Adrenal gland (tissue), 12 donors: ENCODE measurements around the gene LYSMD4. TPM values are rescaled to one million over a fixed set of nuclear protein-coding genes. Genes with fewer than 3 reads are reported as not detected.

Experiments
- DNase-seq, 7 donors: peaks; one replicate each; pipeline ENCODE4 v3.0.0-alpha.2; 2019 to 2020
- H3K27ac ChIP-seq, 5 donors: fragments of 200-600 bp; sonication (generic) in 4 of 5; 1 replicate in 3 of 5; 2 replicates in 2 of 5; pipeline versions ENCODE4 v1.5.1 to v1.8.0; 2016 to 2020; ENCODE audit warnings: mild to moderate bottlenecking in 1 of 5
- H3K27me3 ChIP-seq: fragments of 200-600 bp; 2 replicates; pipeline ENCODE4 v1.8.0; 2021
- H3K36me3 ChIP-seq, 2 donors: fragments of 200-600 bp; replicated peaks in 1 of 2; 1 replicate in 1 of 2; 2 replicates in 1 of 2; pipeline versions ENCODE4 v1.5.1 to v1.8.0; 2018 to 2022
- H3K4me1 ChIP-seq, 2 donors: fragments of 200-600 bp; replicated peaks in 1 of 2; 1 replicate in 1 of 2; 2 replicates in 1 of 2; pipeline versions ENCODE4 v1.5.1 to v1.8.0; 2018 to 2021
- H3K4me3 ChIP-seq, 4 donors: fragments of 200-600 bp; sonication (generic) in 3 of 4; one replicate each; pipeline ENCODE4 v1.5.1; 2016 to 2018
- H3K9me3 ChIP-seq, 3 donors: fragments of 200-600 bp; sonication (generic) in 1 of 3; replicated peaks in 1 of 3; 1 replicate in 2 of 3; 2 replicates in 1 of 3; pipeline versions ENCODE4 v1.5.1 to v1.8.0; 2016 to 2021
- POLR2A ChIP-seq, 2 donors: fragments of 450-650 bp; IDR thresholded peaks; one replicate each; pipeline ENCODE4 v1.6.1; 2017; ENCODE audit warnings: antibody characterized with exemption in 2 of 2, mild to moderate bottlenecking in 2 of 2, moderate library complexity in 1 of 2
- WGBS, 4 donors: extraction: QIAGEN DNeasy Blood & Tissue Kit in 2 of 4; methylation state at CpG; one replicate each; pipeline versions ENCODE4 v1.1.5 to v1.1.7; 2013 to 2017; 5-methylcytosine and 5-hydroxymethylcytosine counted together
- intact Hi-C, 2 donors: fragments of 100-400 bp; cut with DNase I; formaldehyde crosslinking; loops; one replicate each; pipeline versions ENCODE4 v1.14.1 to v1.15.0; 2022 to 2023
- polyA plus RNA-seq, 3 donors: library from polyadenylated mRNA; stranded (reverse); fragments of 200-250 nt in 2 of 3; fragments of 350-450 nt in 1 of 3; fragmentation: Illumina TruSeq in 1 of 3; extraction: RNeasy Lipid Tissue Mini Kit (QIAGEN cat#74804) in 1 of 3; gene quantifications; one replicate each; pipeline ENCODE4 v1.2.3, GENCODE V29; 2013 to 2014
- total RNA-seq, 9 donors: library from RNA; depleted of rRNA in 4 of 9; stranded (reverse); fragments of >200 nt in 4 of 9; fragments of 120-200 nt in 1 of 9; fragmentation: NEBNext Ultra II Directional in 1 of 9; extraction: Animal tissue kit (Norgen Biotek cat#: 25700) in 1 of 9; gene quantifications; one replicate each; pipeline versions ENCODE4 v1.1.0 to v1.2.4, GENCODE V29; 2013 to 2023
- TF ChIP-seq, protein P1 (sequence below), 6 experiments: fragments of 450-650 bp in 4 of 6; fragments of 200-600 bp in 2 of 6; sonication (generic) in 1 of 6; IDR thresholded peaks; 1 replicate in 5 of 6; 2 replicates in 1 of 6; pipeline versions ENCODE4 v1.5.1 to v1.8.0; 2016 to 2021; ENCODE audit warnings: antibody characterized with exemption in 6 of 6, mild to moderate bottlenecking in 2 of 6, moderate library complexity in 1 of 6
- donor health status: healthy with polysubstance abuse.
- donor health status: Bipolar disorder and iron deficiency.
- donor health status: DM: yes; HTN: yes; CAD: no.
- donor health status: DM: no; HTN: no; CAD: no.
- donor health status: DM: no; HTN: no; CAD: no.
- donor health status: DM: yes; HTN: yes; CAD: no.

LYSMD4 gene
- total and polyA plus RNA-seq, 12 donors, result 1.7 to 8.4 (median 6.5) TPM

DNA sequence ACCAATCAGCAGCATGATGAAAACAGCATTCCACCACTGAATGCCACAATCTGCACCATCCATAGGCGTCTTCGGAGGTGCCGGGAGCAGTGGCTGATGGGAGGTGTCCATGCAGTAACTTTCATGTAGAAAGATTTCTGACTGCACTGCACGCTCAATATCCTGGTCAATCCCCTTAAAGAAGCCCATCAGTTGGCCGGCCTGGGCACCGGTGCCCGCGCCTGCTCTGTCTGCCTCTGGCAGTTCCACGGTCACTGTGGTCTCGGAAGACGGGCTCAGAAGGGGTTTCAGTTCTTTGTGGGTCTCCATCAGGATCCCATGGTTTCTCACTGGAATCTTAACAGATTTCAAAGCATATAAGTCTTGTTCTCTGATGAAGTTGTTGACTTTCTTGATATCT lies 3.9 kb downstream of the LYSMD4 start:
- DNase-seq, result no peak
- Histone ChIP-seq H3K4me1 (peaks cover 0 to 10% of the 10 kb centered on the region in 2 donors), H3K9me3 (no peaks in the 10 kb centered on the region), H3K27ac (no peak overlapping the region), H3K36me3 (peaks cover 0 to 13% of the 10 kb centered on the region in 2 donors), H3K27me3 (no peaks in the 10 kb centered on the region), H3K4me3 (no peak overlapping the region)
- intact Hi-C loops, result no loop called here
- TF ChIP-seq, protein P1, sequence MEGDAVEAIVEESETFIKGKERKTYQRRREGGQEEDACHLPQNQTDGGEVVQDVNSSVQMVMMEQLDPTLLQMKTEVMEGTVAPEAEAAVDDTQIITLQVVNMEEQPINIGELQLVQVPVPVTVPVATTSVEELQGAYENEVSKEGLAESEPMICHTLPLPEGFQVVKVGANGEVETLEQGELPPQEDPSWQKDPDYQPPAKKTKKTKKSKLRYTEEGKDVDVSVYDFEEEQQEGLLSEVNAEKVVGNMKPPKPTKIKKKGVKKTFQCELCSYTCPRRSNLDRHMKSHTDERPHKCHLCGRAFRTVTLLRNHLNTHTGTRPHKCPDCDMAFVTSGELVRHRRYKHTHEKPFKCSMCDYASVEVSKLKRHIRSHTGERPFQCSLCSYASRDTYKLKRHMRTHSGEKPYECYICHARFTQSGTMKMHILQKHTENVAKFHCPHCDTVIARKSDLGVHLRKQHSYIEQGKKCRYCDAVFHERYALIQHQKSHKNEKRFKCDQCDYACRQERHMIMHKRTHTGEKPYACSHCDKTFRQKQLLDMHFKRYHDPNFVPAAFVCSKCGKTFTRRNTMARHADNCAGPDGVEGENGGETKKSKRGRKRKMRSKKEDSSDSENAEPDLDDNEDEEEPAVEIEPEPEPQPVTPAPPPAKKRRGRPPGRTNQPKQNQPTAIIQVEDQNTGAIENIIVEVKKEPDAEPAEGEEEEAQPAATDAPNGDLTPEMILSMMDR (IDR thresholded peaks at IDR 0.05), result no peak
- TF ChIP-seq POLR2A (IDR thresholded peaks at IDR 0.05), result no peak
- WGBS, 4 donors, result 92 to 98% (median 96%) methylated on average over 7 to 11 of the region's 11 CpGs

DNA sequence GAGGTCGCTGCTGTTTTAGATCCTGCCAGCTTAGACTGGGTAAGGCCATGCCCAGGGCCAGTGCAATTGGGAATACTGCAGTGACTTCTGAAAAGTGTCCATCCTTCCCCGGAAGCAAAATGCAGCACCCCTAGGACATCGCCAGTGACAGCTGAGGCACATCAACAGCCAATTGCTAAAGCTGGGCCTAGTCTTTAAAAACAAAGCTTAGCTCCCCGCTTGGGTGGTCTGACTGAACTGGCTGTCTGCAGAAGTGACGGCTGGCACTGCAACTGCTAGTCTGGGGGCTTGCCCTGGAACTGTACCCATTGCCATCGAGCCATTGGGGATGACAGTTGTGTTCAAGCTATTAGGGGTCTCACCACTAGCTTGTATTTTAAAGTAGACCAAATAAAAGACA lies 4.3 kb downstream of the LYSMD4 start:
- DNase-seq, result no peak
- no peak overlapping the region for H3K4me3 ChIP-seq
- no peaks in the 10 kb centered on the region for H3K9me3 ChIP-seq
- no peak for TF ChIP-seq POLR2A (IDR thresholded peaks at IDR 0.05)
- TF ChIP-seq, protein P1 (IDR thresholded peaks at IDR 0.05), result no peak
- intact Hi-C loops, result no loop called here
- H3K27ac ChIP-seq, result no peak overlapping the region
- 89 to 100% (median 90%) methylated on average over 1 to 6 of the region's 6 CpGs for WGBS, 4 donors
- peaks cover 0 to 10% of the 10 kb centered on the region in 2 donors for H3K4me1 ChIP-seq
- peaks cover 0 to 13% of the 10 kb centered on the region in 2 donors for H3K36me3 ChIP-seq
- no peaks in the 10 kb centered on the region for H3K27me3 ChIP-seq

DNA sequence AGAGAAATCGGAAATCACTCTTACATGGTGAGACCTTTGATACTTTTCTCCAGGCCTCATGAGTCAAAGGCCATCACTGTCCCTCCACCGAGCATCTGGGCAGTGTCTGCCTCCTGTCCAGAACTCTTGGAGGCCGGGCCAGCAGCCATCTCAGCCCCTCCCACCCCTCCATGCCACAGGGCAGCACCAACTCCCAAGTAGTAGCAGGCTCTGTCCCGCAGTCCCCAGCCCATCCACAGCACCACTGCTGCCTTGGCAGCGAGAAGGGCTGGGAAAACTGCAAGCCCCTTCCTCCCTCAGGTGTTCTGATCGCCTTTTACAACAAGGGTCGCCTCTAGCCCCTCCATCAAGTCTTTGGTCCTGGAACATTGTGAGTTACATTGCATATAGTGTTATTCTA lies 5.5 kb downstream of the LYSMD4 start:
- no peaks in the 10 kb centered on the region for H3K9me3 ChIP-seq
- H3K27ac ChIP-seq, result no peak overlapping the region
- no peak for DNase-seq
- no peak overlapping the region for H3K4me3 ChIP-seq
- TF ChIP-seq, protein P1 (IDR thresholded peaks at IDR 0.05), result no peak
- TF ChIP-seq POLR2A (IDR thresholded peaks at IDR 0.05), result no peak
- WGBS, 4 donors, result 70 to 81% (median 77%) methylated on average over 7 of the region's 7 CpGs
- intact Hi-C loops, result no loop called here
- peaks cover 0 to 13% of the 10 kb centered on the region in 2 donors for H3K36me3 ChIP-seq
- H3K27me3 ChIP-seq, result no peaks in the 10 kb centered on the region
- H3K4me1 ChIP-seq, result peaks cover 0 to 10% of the 10 kb centered on the region in 2 donors

GRCh38 chr15:99727330-99727729 lies 5.9 kb downstream of the LYSMD4 start:
- Histone ChIP-seq H3K4me1 (peaks cover 0 to 7% of the 10 kb centered on the region in 2 donors), H3K9me3 (no peaks in the 10 kb centered on the region), H3K27me3 (no peaks in the 10 kb centered on the region), H3K4me3 (no peak overlapping the region), H3K36me3 (peaks cover 0 to 13% of the 10 kb centered on the region in 2 donors), H3K27ac (no peak overlapping the region)
- intact Hi-C loops, result no loop called here
- WGBS, 4 donors, result 36 to 54% (median 43%) methylated on average over 1 of the region's 1 CpG
- TF ChIP-seq, protein P1 (IDR thresholded peaks at IDR 0.05), result no peak
- TF ChIP-seq POLR2A (IDR thresholded peaks at IDR 0.05), result no peak
- no peak for DNase-seq
